Measurements from ENCODE around the gene CTSS. TPM values are rescaled to one million over a fixed set of nuclear protein-coding genes. Genes with fewer than 3 reads are reported as not detected.
"Not testable (repeated sequence)": the region's sequence is repeated elsewhere in the genome, so short reads cannot be mapped to it uniquely, and the experiment has no call there.

The CTSS gene
- total RNA-seq, 1 experiment from 2014 or later = 4.4 TPM

- no peak for DNase-seq (ENCODE audit: low read depth, low spot score)
- in situ Hi-C loops (cut with HindIII; ENCODE audit: low pct_unique_long_range_greater_than_20kb, low sequenced_read_pairs) = no loop called here
These were observed 14.9 kb upstream of the CTSS start for GRCh38 chr1:150780510-150780909.

- in situ Hi-C loops (cut with HindIII; ENCODE audit: low pct_unique_long_range_greater_than_20kb, low sequenced_read_pairs) = no loop called here
These were observed 12.8 kb upstream of the CTSS start for GRCh38 chr1:150778409-150778808.

DNA sequence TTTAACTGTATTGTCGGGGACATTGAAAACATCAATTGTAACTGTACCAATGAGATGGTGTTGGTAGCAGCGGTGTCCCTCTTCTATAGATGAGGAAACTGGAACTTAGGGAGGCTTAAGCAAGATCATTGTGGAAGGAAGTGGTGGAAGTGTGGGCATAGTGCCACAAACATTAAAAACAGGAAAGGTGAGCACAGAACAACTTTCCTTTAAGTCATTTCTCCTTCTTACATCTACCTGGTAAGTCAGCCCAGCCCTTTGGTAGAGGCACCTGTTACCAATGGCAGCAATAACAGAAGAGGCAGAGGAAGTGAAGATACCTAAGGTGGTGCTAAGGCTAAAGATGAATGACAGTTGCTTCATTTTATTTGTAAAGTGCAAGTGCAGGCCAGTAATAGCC lies 12.0 kb upstream of the CTSS start:
- no peak for DNase-seq (ENCODE audit: low read depth, low spot score)
- in situ Hi-C loops (cut with HindIII; ENCODE audit: low pct_unique_long_range_greater_than_20kb, low sequenced_read_pairs) = no loop called here

More at GRCh38 chr1:150778409-150778808, 12.8 kb upstream of the CTSS start:
- no peak for DNase-seq (ENCODE audit: low read depth, low spot score)

- in situ Hi-C loops (cut with HindIII; ENCODE audit: low pct_unique_long_range_greater_than_20kb, low sequenced_read_pairs); DNase-seq (ENCODE audit: low read depth, low spot score): not testable (repeated sequence)
These were observed 10.4 kb upstream of the CTSS start for GRCh38 chr1:150775931-150776505.

DNA sequence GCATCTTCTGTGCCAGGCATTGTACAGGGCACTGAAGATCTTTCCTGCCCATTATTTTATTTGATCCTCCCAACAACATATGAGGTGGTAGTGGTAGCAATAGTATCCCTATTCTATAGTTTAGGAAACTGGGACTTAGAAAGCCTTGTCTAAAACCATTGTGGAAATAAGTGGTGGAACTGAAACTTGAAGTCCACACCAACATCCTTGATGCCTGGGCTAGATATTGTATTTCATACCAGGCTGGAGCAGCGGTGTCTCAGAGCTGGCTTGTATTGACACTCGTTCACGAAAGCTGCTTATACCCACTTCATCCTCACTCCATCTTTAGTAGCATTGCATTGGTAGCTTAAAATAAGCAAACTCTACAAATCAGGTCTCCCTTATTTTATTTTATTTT lies 9.7 kb upstream of the CTSS start:
- no peak for DNase-seq (ENCODE audit: low read depth, low spot score)
- in situ Hi-C loops (cut with HindIII; ENCODE audit: low pct_unique_long_range_greater_than_20kb, low sequenced_read_pairs) = no loop called here

DNA sequence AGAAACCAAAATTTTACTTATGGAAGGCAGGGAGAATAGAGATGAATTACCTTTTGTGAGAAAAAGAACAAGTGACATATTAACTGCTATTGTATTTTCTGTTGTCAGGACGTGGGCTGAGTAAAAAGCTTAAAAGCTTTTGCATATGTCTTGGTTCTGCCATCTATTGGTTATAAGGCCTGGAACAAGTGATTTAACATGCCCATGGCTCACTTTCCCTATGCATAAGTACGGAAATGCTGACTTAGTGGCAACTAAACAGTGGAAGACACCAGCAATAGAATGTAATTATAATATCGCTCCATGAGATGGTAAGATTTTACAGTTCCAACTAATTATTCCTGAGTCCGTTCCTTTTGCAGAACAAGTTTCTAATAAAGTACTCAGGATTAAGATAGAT lies 6.7 kb upstream of the CTSS start:
- no peak for DNase-seq (ENCODE audit: low read depth, low spot score)
- in situ Hi-C loops (cut with HindIII; ENCODE audit: low pct_unique_long_range_greater_than_20kb, low sequenced_read_pairs) = no loop called here

DNA sequence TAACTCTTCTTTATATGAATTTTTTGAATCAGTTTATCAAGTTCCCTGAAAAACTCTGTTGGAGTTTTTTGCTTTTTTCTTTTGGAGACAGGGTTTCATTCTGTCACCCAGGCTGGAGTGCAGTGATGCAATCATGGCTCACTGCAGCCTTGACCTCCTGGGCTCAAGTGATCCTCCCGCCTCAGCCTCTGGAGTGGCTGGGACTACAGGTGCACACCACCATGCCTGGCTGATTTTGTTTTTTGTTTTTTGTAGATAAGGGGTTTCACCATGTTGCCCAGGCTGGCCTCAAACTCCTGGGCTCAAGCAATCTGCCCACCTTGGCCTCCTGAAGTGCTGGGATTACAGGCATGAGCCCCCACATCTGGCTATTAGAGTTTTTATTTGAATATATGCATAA lies 2.1 kb upstream of the CTSS start:
- in situ Hi-C loops (cut with HindIII; ENCODE audit: low pct_unique_long_range_greater_than_20kb, low sequenced_read_pairs); DNase-seq (ENCODE audit: low read depth, low spot score): not testable (repeated sequence)

GRCh38 chr1:150765977-150766301 lies 361 bp upstream of the CTSS start:
- in situ Hi-C loops (cut with HindIII; ENCODE audit: low pct_unique_long_range_greater_than_20kb, low sequenced_read_pairs); DNase-seq (ENCODE audit: low read depth, low spot score): not testable (repeated sequence)

DNA sequence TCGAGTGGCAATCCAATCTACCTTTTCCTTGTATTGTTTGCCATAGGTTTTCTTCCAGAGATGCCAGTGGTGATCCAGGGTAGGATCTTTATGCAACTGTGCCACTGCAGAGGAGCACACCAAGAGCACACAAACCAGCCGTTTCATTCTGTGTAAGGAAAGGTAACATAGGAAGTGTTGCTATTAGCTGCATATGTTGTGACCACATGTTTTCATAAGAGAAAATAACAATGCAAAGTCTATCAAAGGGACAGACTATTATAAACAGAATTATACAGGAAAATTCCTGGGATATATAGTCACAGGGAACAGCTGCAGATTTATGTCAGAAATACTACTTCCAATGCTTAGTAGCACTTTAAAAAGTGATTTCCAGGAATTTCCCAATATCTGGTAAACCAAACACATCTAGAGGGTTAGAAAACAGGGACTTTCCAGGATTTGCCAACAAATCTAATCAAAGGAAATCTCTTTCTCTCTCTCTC lies 919 bp downstream of the CTSS start:
- no peak for DNase-seq (ENCODE audit: low read depth, low spot score)
- in situ Hi-C loops (cut with HindIII; ENCODE audit: low pct_unique_long_range_greater_than_20kb, low sequenced_read_pairs) = no loop called here

GRCh38 chr1:150763018-150763417 lies 2.6 kb downstream of the CTSS start:
- no peak for DNase-seq (ENCODE audit: low read depth, low spot score)
- in situ Hi-C loops (cut with HindIII; ENCODE audit: low pct_unique_long_range_greater_than_20kb, low sequenced_read_pairs) = no loop called here

- in situ Hi-C loops (cut with HindIII; ENCODE audit: low pct_unique_long_range_greater_than_20kb, low sequenced_read_pairs) = no loop called here
- DNase-seq (ENCODE audit: low read depth, low spot score) = no peak
These were observed 3.0 kb downstream of the CTSS start for GRCh38 chr1:150762552-150762951.

- DNase-seq (ENCODE audit: low read depth, low spot score) = no peak
- in situ Hi-C loops (cut with HindIII; ENCODE audit: low pct_unique_long_range_greater_than_20kb, low sequenced_read_pairs) = no loop called here
These were observed 3.8 kb downstream of the CTSS start for GRCh38 chr1:150761801-150762200.

- DNase-seq (ENCODE audit: low read depth, low spot score) = no peak
- in situ Hi-C loops (cut with HindIII; ENCODE audit: low pct_unique_long_range_greater_than_20kb, low sequenced_read_pairs) = no loop called here
These were observed 5.6 kb downstream of the CTSS start for GRCh38 chr1:150760013-150760412.

GRCh38 chr1:150753416-150753815 lies 12.2 kb downstream of the CTSS start:
- in situ Hi-C loops (cut with HindIII; ENCODE audit: low pct_unique_long_range_greater_than_20kb, low sequenced_read_pairs) = no loop called here
- no peak for DNase-seq (ENCODE audit: low read depth, low spot score)

- DNase-seq (ENCODE audit: low read depth, low spot score) = no peak
- in situ Hi-C loops (cut with HindIII; ENCODE audit: low pct_unique_long_range_greater_than_20kb, low sequenced_read_pairs) = no loop called here
These were observed 14.1 kb downstream of the CTSS start for GRCh38 chr1:150751443-150751842.

GRCh38 chr1:150749720-150750311 lies 15.8 kb downstream of the CTSS start:
- in situ Hi-C loops (cut with HindIII; ENCODE audit: low pct_unique_long_range_greater_than_20kb, low sequenced_read_pairs) = no loop called here
- DNase-seq (ENCODE audit: low read depth, low spot score) = no peak

GRCh38 chr1:150748878-150749719 lies 16.5 kb downstream of the CTSS start:
- DNase-seq (ENCODE audit: low read depth, low spot score) = no peak
- in situ Hi-C loops (cut with HindIII; ENCODE audit: low pct_unique_long_range_greater_than_20kb, low sequenced_read_pairs) = no loop called here

DNA sequence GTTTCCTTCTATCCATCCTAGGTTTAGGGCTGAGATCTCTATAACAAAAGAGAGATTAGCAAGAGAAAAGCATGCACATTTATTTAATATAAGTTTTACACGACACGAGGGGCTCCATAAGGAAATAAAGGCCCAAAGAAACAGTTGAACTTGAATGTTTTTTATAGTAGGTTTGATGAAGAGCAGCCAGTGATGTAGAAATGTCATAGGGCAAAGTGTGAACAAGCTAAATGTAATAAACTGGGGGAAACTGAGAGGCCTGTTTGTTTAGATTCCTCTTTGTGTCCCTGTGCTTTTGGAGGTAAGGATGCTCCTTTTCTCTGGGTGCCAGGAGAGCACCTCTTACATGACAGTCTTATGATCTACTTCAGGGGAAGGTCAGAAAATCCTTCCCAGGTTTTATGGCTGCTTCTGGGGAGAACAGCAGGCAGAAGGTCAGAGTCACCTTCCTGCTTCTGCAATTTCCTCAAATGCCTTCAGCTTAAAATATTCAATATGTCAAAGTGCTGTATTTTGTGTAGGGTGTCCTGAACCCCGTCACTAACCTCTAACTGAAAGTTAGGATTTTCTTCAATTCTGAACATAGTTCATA lies 35.4 kb downstream of the CTSS start:
- no peak for DNase-seq (ENCODE audit: low read depth, low spot score)
- in situ Hi-C loops (cut with HindIII; ENCODE audit: low pct_unique_long_range_greater_than_20kb, low sequenced_read_pairs) = no loop called here

Measured in SK-MEL-5 (cell line).